Common myeloid progenitor, CD34-positive (primary cell): ENCODE results near the gene FAM117B.

Experiments
- CTCF ChIA-PET: fragments of 350-600 bp; sonication (Branson Sonifier 250); formaldehyde crosslinking; loops from one replicate; lab custom pipeline; 2021; ENCODE audit warnings: antibody characterized with exemption; lab: Charles Lee
- POLR2A ChIA-PET: fragments of 350-600 bp; sonication (Branson Sonifier 250); formaldehyde crosslinking; loops from one replicate; lab custom pipeline; 2021; ENCODE audit warnings: antibody characterized with exemption; lab: Charles Lee
- DNase-seq, 3 donors: peaks; one replicate each; pipeline versions ENCODE4 v3.0.0 to v3.0.0-alpha.2; 2013
- H3K27ac ChIP-seq, 2 experiments: 1 replicate in 1 of 2; 2 replicates in 1 of 2; pipeline ENCODE4 v1.7.0; 2013; ENCODE audit warnings: inconsistent platforms in 2 of 2, low read length in 2 of 2, mild to moderate bottlenecking in 2 of 2, low read depth in 1 of 2, moderate library complexity in 1 of 2; ENCODE audit not compliant: severe bottlenecking in 2 of 2, insufficient read depth in 1 of 2, poor library complexity in 1 of 2
- H3K27me3 ChIP-seq, 5 experiments: replicated peaks in 2 of 5; 1 replicate in 3 of 5; 2 replicates in 2 of 5; pipeline versions ENCODE4 v1.6.1 to v1.7.0; 2013; ENCODE audit warnings: low read length in 4 of 5, mild to moderate bottlenecking in 2 of 5, moderate library complexity in 2 of 5, inconsistent platforms in 1 of 5; ENCODE audit not compliant: insufficient read depth in 5 of 5, control insufficient read depth in 4 of 5
- H3K36me3 ChIP-seq, 4 experiments: 1 replicate in 2 of 4; 2 replicates in 2 of 4; pipeline versions ENCODE4 v1.6.1 to v1.7.0; 2013; ENCODE audit warnings: low read length in 3 of 4, control low read depth in 1 of 4, mild to moderate bottlenecking in 1 of 4; ENCODE audit not compliant: control insufficient read depth in 4 of 4, insufficient read depth in 4 of 4
- H3K4me1 ChIP-seq, 4 experiments: 1 replicate in 3 of 4; 2 replicates in 1 of 4; pipeline versions ENCODE4 v1.6.1 to v1.7.1; 2013; ENCODE audit warnings: low read length in 3 of 4, mild to moderate bottlenecking in 3 of 4, control low read depth in 1 of 4, inconsistent platforms in 1 of 4, moderate library complexity in 1 of 4; ENCODE audit not compliant: control insufficient read depth in 4 of 4, insufficient read depth in 4 of 4; ENCODE audit errors: control extremely low read depth in 1 of 4
- H3K4me3 ChIP-seq, 7 experiments: 1 replicate in 4 of 7; 2 replicates in 3 of 7; pipeline versions ENCODE4 v1.5.1 to v1.7.0; 2013; ENCODE audit warnings: mild to moderate bottlenecking in 7 of 7, low read length in 6 of 7, moderate library complexity in 6 of 7, inconsistent platforms in 2 of 7, low read depth in 2 of 7, control low read depth in 1 of 7; ENCODE audit not compliant: insufficient read depth in 4 of 7, control insufficient read depth in 1 of 7; ENCODE audit errors: extremely low read depth in 1 of 7
- H3K9me3 ChIP-seq, 5 experiments: 1 replicate in 4 of 5; 2 replicates in 1 of 5; pipeline versions ENCODE4 v1.6.1 to v1.7.1; 2013; ENCODE audit warnings: low read length in 4 of 5, mild to moderate bottlenecking in 2 of 5, inconsistent platforms in 1 of 5, low read depth in 1 of 5, moderate library complexity in 1 of 5; ENCODE audit not compliant: control insufficient read depth in 4 of 5, insufficient read depth in 2 of 5; ENCODE audit errors: control extremely low read depth in 1 of 5
- WGBS: methylation state at CpG from one replicate; pipeline ENCODE4 v1.1.5; 2013; ENCODE audit not compliant: insufficient coverage; 5-methylcytosine and 5-hydroxymethylcytosine counted together

The FAM117B gene

DNA sequence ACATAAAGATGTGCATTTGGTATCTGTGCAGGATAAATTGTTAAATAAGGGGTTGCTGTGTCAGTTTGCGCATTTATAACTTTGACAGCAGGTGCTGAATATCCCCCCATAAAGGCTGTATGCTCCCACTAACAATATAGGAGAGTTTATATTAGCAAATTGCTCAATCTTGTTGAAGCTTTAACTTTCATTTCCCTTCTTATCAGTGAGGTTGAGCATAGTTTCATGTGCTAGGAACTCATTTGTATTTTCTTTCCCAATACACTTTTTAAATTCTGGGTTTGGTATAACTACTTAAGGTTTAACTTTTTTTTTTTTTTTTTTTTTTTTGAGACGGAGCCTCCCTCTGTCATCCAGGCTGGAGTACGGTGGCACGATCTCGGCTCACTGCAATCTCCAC, 89.0 kb downstream of the FAM117B start:
- H3K27ac ChIP-seq: no peak overlapping the region
- no peaks in the 10 kb centered on the region for H3K4me1 ChIP-seq
- POLR2A ChIA-PET: no interaction called here
- H3K9me3 ChIP-seq: peaks cover 0 to 5% (median 0%) of the 10 kb centered on the region in 5 experiments
- no peak for DNase-seq
- no peaks in the 10 kb centered on the region for H3K27me3 ChIP-seq
- WGBS: 95% methylated on average over 3 of the region's 5 CpGs
- no peak overlapping the region for H3K4me3 ChIP-seq
- peaks cover 3 to 8% (median 7%) of the 10 kb centered on the region in 4 experiments for H3K36me3 ChIP-seq
- CTCF ChIA-PET: no interaction called here

DNA sequence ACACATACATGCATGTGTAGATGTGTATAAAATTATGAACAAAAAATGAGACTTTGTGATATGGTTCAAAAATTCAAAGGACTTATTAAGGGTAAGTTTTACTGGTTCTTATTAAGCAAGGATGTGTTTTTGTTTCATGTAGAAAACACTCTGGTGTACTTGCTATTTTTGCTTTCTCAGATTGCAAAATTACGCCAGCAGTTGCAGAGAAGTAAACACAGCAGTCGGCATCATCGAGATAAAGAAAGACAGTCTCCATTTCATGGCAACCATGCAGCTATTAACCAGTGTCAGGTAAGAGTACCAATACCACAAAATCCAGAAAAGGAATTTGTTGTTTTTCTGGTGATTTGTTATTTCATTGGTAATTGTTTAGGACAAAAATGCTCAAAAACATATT, 91.3 kb downstream of the FAM117B start:
- DNase-seq: no peak
- no peaks in the 10 kb centered on the region for H3K27me3 ChIP-seq
- peaks cover 7 to 22% (median 12%) of the 10 kb centered on the region in 4 experiments for H3K36me3 ChIP-seq
- POLR2A ChIA-PET: no interaction called here
- no peak overlapping the region for H3K4me3 ChIP-seq
- CTCF ChIA-PET: interaction anchor here (0.7 kb wide), 1 partner anchor 81 kb away, joined by 3 read pairs; no protein-coding TSS in a partner anchor
- H3K4me1 ChIP-seq: no peaks in the 10 kb centered on the region
- WGBS: 100% methylated on average over 3 of the region's 3 CpGs
- H3K27ac ChIP-seq: no peak overlapping the region
- H3K9me3 ChIP-seq: no peaks in the 10 kb centered on the region

DNA sequence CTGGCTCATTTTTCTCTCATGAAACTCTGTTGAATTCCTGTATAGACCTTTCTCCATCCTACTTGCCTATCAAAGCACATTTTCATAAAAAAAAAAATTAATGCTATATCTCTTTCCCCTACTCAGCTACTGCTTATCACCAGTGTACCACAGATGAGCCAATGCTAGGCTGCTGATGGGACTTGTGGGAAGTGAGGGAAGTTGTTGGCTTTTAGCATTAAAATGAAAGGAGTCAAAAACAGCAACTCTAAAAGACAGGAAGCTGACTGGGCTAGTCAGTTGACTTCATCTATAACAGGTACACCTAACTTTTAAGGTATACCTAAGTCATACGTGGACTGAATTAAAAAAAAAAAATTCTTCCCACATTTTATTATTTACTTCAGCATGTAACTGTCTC, 102.1 kb downstream of the FAM117B start:
- Histone ChIP-seq H3K36me3 (peaks cover 0 to 30% (median 6%) of the 10 kb centered on the region in 4 experiments), H3K4me3 (no peak overlapping the region), H3K9me3 (peaks cover 0 to 16% (median 9%) of the 10 kb centered on the region in 5 experiments), H3K27ac (no peak overlapping the region), H3K27me3 (no peaks in the 10 kb centered on the region), H3K4me1 (no peaks in the 10 kb centered on the region)
- POLR2A ChIA-PET: no interaction called here
- DNase-seq: no peak
- CTCF ChIA-PET: no interaction called here
- no CpG with 5 or more reads among the region's 1 CpG for WGBS

DNA sequence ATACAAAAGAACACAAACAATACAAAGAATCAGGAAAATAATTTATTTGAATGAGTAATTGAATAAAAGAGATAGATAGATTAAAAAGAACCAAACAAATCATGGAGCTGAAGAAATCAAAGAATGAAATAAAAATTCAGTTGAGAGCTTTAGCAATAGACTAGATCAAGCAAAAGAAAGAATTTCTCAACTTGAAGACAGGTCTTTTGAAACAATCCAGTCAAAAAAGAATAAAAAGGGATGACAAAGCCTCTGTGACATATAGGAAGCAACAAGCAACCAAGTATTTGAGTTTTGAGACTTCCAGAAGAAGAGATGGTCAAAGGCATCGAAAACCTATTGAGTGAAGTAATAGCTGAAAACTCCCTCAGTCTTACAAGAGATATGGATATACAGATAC, 108.8 kb downstream of the FAM117B start:
- Histone ChIP-seq H3K4me3 (no peak overlapping the region), H3K36me3 (peaks cover 7 to 20% (median 13%) of the 10 kb centered on the region in 4 experiments), H3K9me3 (peaks cover 12 to 45% (median 18%) of the 10 kb centered on the region in 5 experiments), H3K27ac (no peak overlapping the region), H3K4me1 (no peaks in the 10 kb centered on the region), H3K27me3 (no peaks in the 10 kb centered on the region)
- POLR2A ChIA-PET: no interaction called here
- no peak for DNase-seq
- CTCF ChIA-PET: no interaction called here
- WGBS: no CpG with 5 or more reads among the region's 1 CpG

DNA sequence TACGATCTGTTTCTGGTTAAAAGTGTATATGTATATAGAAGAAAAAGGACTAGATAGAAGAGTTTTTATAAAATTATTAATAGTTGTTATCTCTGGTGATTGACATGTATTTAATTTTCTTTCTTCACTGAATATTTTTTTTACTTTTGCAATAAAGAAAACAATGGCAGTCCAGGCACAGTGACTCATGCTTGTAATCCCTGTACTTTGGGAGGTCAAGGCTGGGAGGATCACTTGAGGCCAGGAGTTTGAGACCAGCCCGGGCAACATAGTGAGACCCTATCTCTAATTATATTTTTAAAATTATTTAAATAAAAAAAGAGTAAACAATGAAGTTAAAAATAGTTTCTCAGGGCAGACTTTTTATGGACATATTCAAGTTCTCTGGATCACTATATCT, 114.7 kb downstream of the FAM117B start:
- Histone ChIP-seq H3K4me1 (no peaks in the 10 kb centered on the region), H3K27ac (no peak overlapping the region), H3K4me3 (no peak overlapping the region), H3K27me3 (no peaks in the 10 kb centered on the region), H3K36me3 (peaks cover 0 to 6% (median 1%) of the 10 kb centered on the region in 4 experiments), H3K9me3 (peaks cover 0 to 21% (median 6%) of the 10 kb centered on the region in 5 experiments)
- CTCF ChIA-PET: no interaction called here
- no peak for DNase-seq
- no CpG with 5 or more reads among the region's 2 CpGs for WGBS
- POLR2A ChIA-PET: no interaction called here

DNA sequence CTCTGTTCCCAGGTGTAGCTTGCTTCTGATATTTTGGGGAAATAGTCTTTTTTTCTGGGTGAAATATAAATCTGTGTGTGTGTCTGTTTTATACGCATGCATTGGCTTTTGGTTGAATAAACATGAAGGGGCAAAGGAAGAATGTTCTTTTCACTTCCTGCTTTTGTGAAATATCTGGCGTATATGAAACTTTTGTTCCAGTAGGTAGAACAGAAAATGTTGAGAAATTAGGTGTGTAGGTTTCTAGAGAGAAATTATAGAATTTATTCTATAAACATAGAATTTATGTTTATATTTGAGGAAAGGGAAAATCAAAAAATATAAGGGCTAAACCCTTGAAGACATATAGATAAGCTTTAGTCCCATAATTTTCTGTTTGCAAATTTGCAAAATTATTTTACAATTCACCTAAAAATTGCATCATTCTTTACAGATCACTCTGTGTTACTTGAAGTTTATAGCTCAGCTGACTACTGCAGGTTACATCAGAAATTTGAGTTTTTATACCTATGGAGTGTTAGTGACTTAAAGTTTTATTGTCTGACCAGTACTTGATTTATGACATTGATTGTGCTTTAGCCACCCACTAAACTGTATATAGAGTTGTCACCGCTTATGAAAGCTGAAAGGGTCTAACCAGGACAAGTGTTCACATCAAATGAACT, 116.1 kb downstream of the FAM117B start:
- Histone ChIP-seq H3K36me3 (peaks cover 0 to 4% (median 1%) of the 10 kb centered on the region in 4 experiments), H3K4me1 (no peaks in the 10 kb centered on the region), H3K27ac (no peak overlapping the region), H3K27me3 (no peaks in the 10 kb centered on the region), H3K9me3 (peaks cover 0 to 11% (median 0%) of the 10 kb centered on the region in 5 experiments), H3K4me3 (no peak overlapping the region)
- CTCF ChIA-PET: interaction anchor here (1.0 kb wide), 1 partner anchor 18 kb away, joined by 3 read pairs; no protein-coding TSS in a partner anchor
- POLR2A ChIA-PET: no interaction called here
- no peak for DNase-seq
- WGBS: 100% methylated on average over 2 of the region's 3 CpGs

DNA sequence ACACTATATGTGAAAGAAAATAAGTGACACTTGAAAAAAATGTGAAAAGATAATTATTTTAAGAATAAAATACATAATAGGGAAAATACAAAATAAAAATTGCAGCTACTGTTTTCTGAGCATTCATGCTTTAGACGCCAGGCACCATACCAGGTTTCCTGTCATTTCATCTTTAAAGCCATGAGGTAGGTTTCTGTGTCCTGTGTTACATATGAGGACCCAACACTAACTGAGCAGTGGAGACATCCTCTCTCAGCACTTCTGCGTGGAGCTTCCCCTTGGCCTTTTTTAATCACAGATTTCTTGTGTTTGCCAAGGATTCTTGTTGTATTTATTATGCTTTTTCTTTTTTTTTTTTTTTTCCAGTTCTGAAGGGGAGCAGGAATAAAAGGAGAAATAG, 117.3 kb downstream of the FAM117B start:
- H3K27me3 ChIP-seq: no peaks in the 10 kb centered on the region
- peaks cover 0 to 6% (median 3%) of the 10 kb centered on the region in 4 experiments for H3K36me3 ChIP-seq
- POLR2A ChIA-PET: no interaction called here
- H3K27ac ChIP-seq: no peak overlapping the region
- no CpG with 5 or more reads among the region's 2 CpGs for WGBS
- DNase-seq: no peak
- H3K4me1 ChIP-seq: no peaks in the 10 kb centered on the region
- no peak overlapping the region for H3K4me3 ChIP-seq
- CTCF ChIA-PET: interaction anchor here (0.6 kb wide), 1 partner anchor 365 kb away, joined by 3 read pairs; no protein-coding TSS in a partner anchor
- peaks cover 0 to 3% (median 0%) of the 10 kb centered on the region in 5 experiments for H3K9me3 ChIP-seq
